ENCODE results near the gene EVX1.

- TF ChIP-seq EP300 (IDR thresholded peaks at IDR 0.05) (no peak), POLR2AphosphoS5 (IDR thresholded peaks at IDR 0.05) (no peak)
- TF ChIP-seq, protein P1, sequence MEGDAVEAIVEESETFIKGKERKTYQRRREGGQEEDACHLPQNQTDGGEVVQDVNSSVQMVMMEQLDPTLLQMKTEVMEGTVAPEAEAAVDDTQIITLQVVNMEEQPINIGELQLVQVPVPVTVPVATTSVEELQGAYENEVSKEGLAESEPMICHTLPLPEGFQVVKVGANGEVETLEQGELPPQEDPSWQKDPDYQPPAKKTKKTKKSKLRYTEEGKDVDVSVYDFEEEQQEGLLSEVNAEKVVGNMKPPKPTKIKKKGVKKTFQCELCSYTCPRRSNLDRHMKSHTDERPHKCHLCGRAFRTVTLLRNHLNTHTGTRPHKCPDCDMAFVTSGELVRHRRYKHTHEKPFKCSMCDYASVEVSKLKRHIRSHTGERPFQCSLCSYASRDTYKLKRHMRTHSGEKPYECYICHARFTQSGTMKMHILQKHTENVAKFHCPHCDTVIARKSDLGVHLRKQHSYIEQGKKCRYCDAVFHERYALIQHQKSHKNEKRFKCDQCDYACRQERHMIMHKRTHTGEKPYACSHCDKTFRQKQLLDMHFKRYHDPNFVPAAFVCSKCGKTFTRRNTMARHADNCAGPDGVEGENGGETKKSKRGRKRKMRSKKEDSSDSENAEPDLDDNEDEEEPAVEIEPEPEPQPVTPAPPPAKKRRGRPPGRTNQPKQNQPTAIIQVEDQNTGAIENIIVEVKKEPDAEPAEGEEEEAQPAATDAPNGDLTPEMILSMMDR (IDR thresholded peaks at IDR 0.05), result no peak
Measured at GRCh38 chr7:27194002-27194352, 48.6 kb upstream of the EVX1 start.

All from esophagus muscularis mucosa (tissue), 4 donors.